ENCODE results near the gene C22orf31. TPM values are rescaled to one million over a fixed set of nuclear protein-coding genes. Genes with fewer than 3 reads are reported as not detected.

C22orf31 gene
- total RNA-seq, 1 experiment from 2014 or later = not detected

DNA sequence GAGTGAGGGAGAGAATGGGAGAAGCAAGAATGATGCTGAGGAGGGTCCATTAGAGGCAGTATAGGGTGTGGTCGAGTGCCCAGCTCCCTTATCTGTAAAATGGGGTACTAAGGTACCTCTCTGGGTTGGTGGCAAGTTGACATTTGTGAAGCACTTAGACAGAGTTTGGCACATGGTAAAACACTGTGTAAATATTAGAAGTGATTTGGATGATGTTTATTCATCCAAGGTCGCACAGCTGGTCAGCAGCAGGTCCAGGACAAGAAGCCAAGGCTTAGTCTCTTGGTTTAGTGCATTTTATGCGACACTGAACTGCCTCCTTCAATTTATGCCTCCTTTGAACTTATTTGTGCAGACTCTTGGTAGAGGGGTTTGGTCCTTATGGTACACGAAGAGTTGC lies 30.6 kb upstream of the C22orf31 start:
- H3K14ac ChIP-seq (ENCODE audit: insufficient read depth, low read length) = no peak overlapping the region
- H3K4me1 Mint-ChIP-seq = peaks cover 8 to 12% of the 10 kb centered on the region in 2 experiments
- no peaks in the 10 kb centered on the region for H3K79me1 ChIP-seq (ENCODE audit: insufficient read depth, low read depth, low read length, poor library complexity, severe bottlenecking)
- H3K9me3 Mint-ChIP-seq = no peaks in the 10 kb centered on the region
- H2BK120ac ChIP-seq (ENCODE audit: low read depth, low read length, poor library complexity, severe bottlenecking) = no peak overlapping the region
- no peak overlapping the region for H3K27ac Mint-ChIP-seq
- H3K4ac ChIP-seq (ENCODE audit: low read depth, low read length) = no peak overlapping the region
- H3K9ac ChIP-seq (ENCODE audit: extremely low read depth, insufficient read length, low read length) = no peak overlapping the region
- H3K27me3 Mint-ChIP-seq (ENCODE audit: low read depth) = no peaks in the 10 kb centered on the region; the same call in 1 of the 2 replicates
- H3K79me2 ChIP-seq (ENCODE audit: insufficient read depth, low read length) = no peaks in the 10 kb centered on the region
- no peak for DNase-seq
- H3K4me3 Mint-ChIP-seq = no peak overlapping the region
- peaks cover 0 to 3% (median 0%) of the 10 kb centered on the region in 3 experiments; a peak in 1 of 7 replicates for H3K36me3 Mint-ChIP-seq (ENCODE audit: insufficient read depth in 1 of 3, low read depth in 3 of 3)
- WGBS (ENCODE audit: extremely low coverage, insufficient read length, low lambda C conversion rate) = no CpG with 5 or more reads among the region's 4 CpGs
- H4K5ac ChIP-seq (ENCODE audit: insufficient read length, low read depth, low read length) = no peak overlapping the region
- H3K18ac ChIP-seq (ENCODE audit: insufficient read length, low read depth, low read length) = no peak overlapping the region
- H2AFZ ChIP-seq (ENCODE audit: low read length) = no peak overlapping the region
- no peak overlapping the region for H3K27ac ChIP-seq (ENCODE audit: insufficient read length, low read depth, low read length)
- H3T11ph ChIP-seq (ENCODE audit: low read length) = no peak overlapping the region
- no peak overlapping the region for H2BK12ac ChIP-seq (ENCODE audit: insufficient read length, low read depth, low read length)
- H3K23me2 ChIP-seq (ENCODE audit: insufficient read length, low read depth, low read length, poor library complexity, severe bottlenecking) = no peaks in the 10 kb centered on the region
- no peak overlapping the region for H4K91ac ChIP-seq (ENCODE audit: insufficient read length, low read depth, low read length)
- H4K8ac ChIP-seq (replicated peaks; ENCODE audit: insufficient read length, low read depth, low read length) = no peak overlapping the region
- TF ChIP-seq, protein P1, sequence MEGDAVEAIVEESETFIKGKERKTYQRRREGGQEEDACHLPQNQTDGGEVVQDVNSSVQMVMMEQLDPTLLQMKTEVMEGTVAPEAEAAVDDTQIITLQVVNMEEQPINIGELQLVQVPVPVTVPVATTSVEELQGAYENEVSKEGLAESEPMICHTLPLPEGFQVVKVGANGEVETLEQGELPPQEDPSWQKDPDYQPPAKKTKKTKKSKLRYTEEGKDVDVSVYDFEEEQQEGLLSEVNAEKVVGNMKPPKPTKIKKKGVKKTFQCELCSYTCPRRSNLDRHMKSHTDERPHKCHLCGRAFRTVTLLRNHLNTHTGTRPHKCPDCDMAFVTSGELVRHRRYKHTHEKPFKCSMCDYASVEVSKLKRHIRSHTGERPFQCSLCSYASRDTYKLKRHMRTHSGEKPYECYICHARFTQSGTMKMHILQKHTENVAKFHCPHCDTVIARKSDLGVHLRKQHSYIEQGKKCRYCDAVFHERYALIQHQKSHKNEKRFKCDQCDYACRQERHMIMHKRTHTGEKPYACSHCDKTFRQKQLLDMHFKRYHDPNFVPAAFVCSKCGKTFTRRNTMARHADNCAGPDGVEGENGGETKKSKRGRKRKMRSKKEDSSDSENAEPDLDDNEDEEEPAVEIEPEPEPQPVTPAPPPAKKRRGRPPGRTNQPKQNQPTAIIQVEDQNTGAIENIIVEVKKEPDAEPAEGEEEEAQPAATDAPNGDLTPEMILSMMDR (conservative IDR thresholded peaks at IDR 0.05) = no peak
- no peak overlapping the region for H2BK20ac ChIP-seq (ENCODE audit: low read depth, low read length, poor library complexity, severe bottlenecking)
- H2AK5ac ChIP-seq (ENCODE audit: insufficient read length, low read length) = no peak overlapping the region
- no peaks in the 10 kb centered on the region for H4K20me1 ChIP-seq (ENCODE audit: control insufficient read depth, insufficient read depth, insufficient read length)
- peaks cover 4% of the 10 kb centered on the region; the same call in 1 of the 2 replicates for H3K4me1 ChIP-seq (ENCODE audit: insufficient read depth, low read length)
- H3K27me3 ChIP-seq (ENCODE audit: insufficient read depth, low read length) = no peaks in the 10 kb centered on the region
- H3K9me3 ChIP-seq (ENCODE audit: control insufficient read depth, low read depth, low read length) = no peaks in the 10 kb centered on the region
- no peak overlapping the region for H3K4me2 ChIP-seq (ENCODE audit: insufficient read depth, insufficient read length, low read length)
- H2BK5ac ChIP-seq (ENCODE audit: insufficient read length, low read length) = no peak overlapping the region
- H3K23ac ChIP-seq (ENCODE audit: insufficient read length, low read depth, low read length) = no peak overlapping the region
- H2BK15ac ChIP-seq (ENCODE audit: low read depth, low read length) = no peak overlapping the region
- no peak overlapping the region for H3K56ac ChIP-seq (ENCODE audit: insufficient read length, low read depth, low read length)

All from H9 (cell line).